ENCODE data around the gene ECE2.

DNA sequence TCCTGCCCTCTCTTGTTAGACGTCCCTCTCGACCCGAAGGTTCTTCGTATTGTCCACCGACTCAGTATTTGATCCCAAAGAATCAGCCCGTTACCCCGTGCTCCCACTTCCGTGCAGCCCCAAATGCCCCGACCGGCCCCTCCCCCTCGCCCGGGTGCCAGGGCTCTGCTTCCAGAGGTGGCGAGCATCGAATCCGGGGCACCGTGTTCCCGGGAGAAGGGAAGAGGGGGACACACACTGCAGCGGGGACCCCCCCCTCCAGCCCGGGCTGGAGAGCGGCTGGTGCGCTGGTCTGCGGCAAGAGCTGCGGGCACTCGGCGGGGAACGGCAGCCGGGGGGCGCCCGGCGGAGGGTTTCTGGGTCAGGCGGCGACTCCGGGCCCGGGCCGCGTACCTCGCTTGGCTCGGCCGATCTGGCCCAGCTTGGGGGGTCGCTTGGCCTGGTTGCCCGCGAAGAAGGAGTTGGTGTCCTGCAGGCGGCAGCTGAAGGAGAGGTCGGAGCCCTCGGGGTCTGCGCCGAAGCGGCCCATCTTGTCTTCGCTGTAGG is 15.0 kb upstream of the ECE2 start:
- TF ChIP-seq CTCF (IDR thresholded peaks at IDR 0.05) (no peak), POLR2AphosphoS5 (IDR thresholded peaks at IDR 0.05) (no peak), POLR2A (IDR thresholded peaks at IDR 0.05) (no peak)

Data from breast epithelium (tissue), 3 donors.